Upper lobe of left lung (tissue), 4 donors: Measurements from ENCODE around the gene OPRD1.

Source experiments
- CTCF ChIP-seq, 6 experiments: fragments of 450-650 bp in 4 of 6; fragments of 200-600 bp in 2 of 6; sonication (generic) in 2 of 6; IDR thresholded peaks; one replicate each; pipeline ENCODE4 v1.5.1; 2016 to 2019; ENCODE audit warnings: antibody characterized with exemption in 6 of 6
- EP300 ChIP-seq, 4 donors: sonication (generic); formaldehyde crosslinking; IDR thresholded peaks; one replicate each; pipeline ENCODE4 v1.5.1; 2017; ENCODE audit warnings: antibody characterized with exemption in 4 of 4, control low read depth in 2 of 4
- POLR2A ChIP-seq, 4 donors: fragments of 450-650 bp; IDR thresholded peaks; one replicate each; pipeline ENCODE4 v1.5.1; 2016 to 2017; ENCODE audit warnings: antibody characterized with exemption in 4 of 4, mild to moderate bottlenecking in 2 of 4
- POLR2AphosphoS5 ChIP-seq, 2 donors: sonication (generic); formaldehyde crosslinking; IDR thresholded peaks; one replicate each; pipeline ENCODE4 v1.5.1; 2017; ENCODE audit warnings: antibody characterized with exemption in 2 of 2

GRCh38 chr1:28914228-28915030, 102.5 kb downstream of the OPRD1 start, which contains the start of gene EPB41:
- TF ChIP-seq POLR2A (IDR thresholded peaks at IDR 0.05): peak in 2 of 4 donors; percentile 45 to 74
- peak in 3 of 6 experiments; percentile 10 to 27 (median 22) for TF ChIP-seq CTCF (IDR thresholded peaks at IDR 0.05)
- no peak for TF ChIP-seq EP300 (IDR thresholded peaks at IDR 0.05)
- TF ChIP-seq POLR2AphosphoS5 (IDR thresholded peaks at IDR 0.05): peak in 1 of 2 donors; percentile 58
